Adipocyte (in vitro differentiated cells): ENCODE data around the gene GPC4.
A peak's percentile ranks its signal among the peaks of the same experiment; 100 is the strongest.

Experiments
- DNase-seq: peaks from one replicate; pipeline ENCODE4 v3.0.0-alpha.2; 2015; ENCODE audit warnings: low read depth
- H3K27me3 ChIP-seq: replicated peaks from 2 replicates; pipeline ENCODE4 v1.7.0; 2013; ENCODE audit warnings: mild to moderate bottlenecking, low read length, moderate library complexity; ENCODE audit not compliant: control insufficient read depth, insufficient read depth
- H3K36me3 ChIP-seq: 2 replicates; pipeline ENCODE4 v1.7.0; 2013; ENCODE audit warnings: low read length, mild to moderate bottlenecking, moderate library complexity; ENCODE audit not compliant: control insufficient read depth, insufficient read depth, severe bottlenecking
- H3K4me1 ChIP-seq: 2 replicates; pipeline ENCODE4 v1.7.0; 2013; ENCODE audit warnings: mild to moderate bottlenecking, low read length, moderate library complexity; ENCODE audit not compliant: control insufficient read depth, insufficient read depth
- H3K4me3 ChIP-seq: 2 replicates; pipeline ENCODE4 v1.7.0; 2013; ENCODE audit warnings: mild to moderate bottlenecking, low read length, moderate library complexity
- H3K9ac ChIP-seq: 2 replicates; pipeline ENCODE4 v1.7.0; 2013; ENCODE audit warnings: mild to moderate bottlenecking, low read length, moderate library complexity
- H3K9me3 ChIP-seq: 2 replicates; pipeline ENCODE4 v1.7.0; 2013; ENCODE audit warnings: mild to moderate bottlenecking, low read length, moderate library complexity; ENCODE audit not compliant: control insufficient read depth

The GPC4 gene

GRCh38 chrX:133437356-133437755 lies 22.1 kb upstream of the GPC4 start:
- H3K4me3 ChIP-seq: no peak overlapping the region
- no peaks in the 10 kb centered on the region for H3K4me1 ChIP-seq
- no peak for DNase-seq
- no peaks in the 10 kb centered on the region for H3K36me3 ChIP-seq
- peaks cover 23% of the 10 kb centered on the region for H3K27me3 ChIP-seq
- no peak overlapping the region for H3K9ac ChIP-seq
- H3K9me3 ChIP-seq: no peaks in the 10 kb centered on the region

GRCh38 chrX:133435544-133436124 lies 20.3 kb upstream of the GPC4 start:
- H3K4me3 ChIP-seq: no peak overlapping the region
- no peak for DNase-seq
- peaks cover 3% of the 10 kb centered on the region for H3K4me1 ChIP-seq
- no peak overlapping the region for H3K9ac ChIP-seq
- H3K9me3 ChIP-seq: no peaks in the 10 kb centered on the region
- no peaks in the 10 kb centered on the region for H3K36me3 ChIP-seq
- peaks cover 14% of the 10 kb centered on the region for H3K27me3 ChIP-seq

GRCh38 chrX:133434197-133434820 lies 19.0 kb upstream of the GPC4 start:
- Histone ChIP-seq H3K4me3 (no peak overlapping the region), H3K9ac (no peak overlapping the region), H3K4me1 (peaks cover 3% of the 10 kb centered on the region), H3K27me3 (peaks cover 5% of the 10 kb centered on the region), H3K36me3 (no peaks in the 10 kb centered on the region), H3K9me3 (no peaks in the 10 kb centered on the region)
- DNase-seq: no peak

GRCh38 chrX:133419911-133420310 lies 4.6 kb upstream of the GPC4 start:
- H3K36me3 ChIP-seq: no peaks in the 10 kb centered on the region
- no peak for DNase-seq
- no peak overlapping the region for H3K9ac ChIP-seq
- no peaks in the 10 kb centered on the region for H3K9me3 ChIP-seq
- no peaks in the 10 kb centered on the region for H3K4me1 ChIP-seq
- peaks cover 3% of the 10 kb centered on the region for H3K27me3 ChIP-seq
- no peak overlapping the region for H3K4me3 ChIP-seq

- DNase-seq: no peak
- Histone ChIP-seq H3K36me3 (no peaks in the 10 kb centered on the region), H3K9me3 (no peaks in the 10 kb centered on the region), H3K4me3 (no peak overlapping the region), H3K9ac (no peak overlapping the region), H3K4me1 (no peaks in the 10 kb centered on the region), H3K27me3 (peaks cover 3% of the 10 kb centered on the region)
Measured at GRCh38 chrX:133418588-133418987, 3.3 kb upstream of the GPC4 start.

GRCh38 chrX:133417364-133417763 lies 2.1 kb upstream of the GPC4 start:
- no peak for DNase-seq
- H3K4me3 ChIP-seq: no peak overlapping the region

GRCh38 chrX:133414406-133415275 lies 648 bp downstream of the GPC4 start:
- H3K36me3 ChIP-seq: no peaks in the 10 kb centered on the region
- peak overlapping the region; percentile 94 for H3K9ac ChIP-seq
- no peaks in the 10 kb centered on the region for H3K27me3 ChIP-seq
- H3K9me3 ChIP-seq: no peaks in the 10 kb centered on the region
- peak overlapping the region; percentile 88 for H3K4me3 ChIP-seq
- peaks cover 21% of the 10 kb centered on the region for H3K4me1 ChIP-seq
- DNase-seq: peak; percentile 50

More at GRCh38 chrX:133417364-133417763, 2.1 kb upstream of the GPC4 start:
- Histone ChIP-seq H3K4me1 (peaks cover 4% of the 10 kb centered on the region), H3K27me3 (peaks cover 3% of the 10 kb centered on the region), H3K9ac (no peak overlapping the region), H3K36me3 (no peaks in the 10 kb centered on the region), H3K9me3 (no peaks in the 10 kb centered on the region)

GRCh38 chrX:133413218-133413925 lies 1.9 kb downstream of the GPC4 start:
- Histone ChIP-seq H3K36me3 (no peaks in the 10 kb centered on the region), H3K4me1 (peaks cover 21% of the 10 kb centered on the region), H3K27me3 (no peaks in the 10 kb centered on the region), H3K9ac (peak overlapping the region; percentile 94), H3K4me3 (peak overlapping the region; percentile 88), H3K9me3 (no peaks in the 10 kb centered on the region)
- peak; percentile 18 for DNase-seq

- H3K36me3 ChIP-seq: no peaks in the 10 kb centered on the region
- no peaks in the 10 kb centered on the region for H3K9me3 ChIP-seq
- H3K27me3 ChIP-seq: no peaks in the 10 kb centered on the region
- H3K4me1 ChIP-seq: peaks cover 21% of the 10 kb centered on the region
- H3K9ac ChIP-seq: peak overlapping the region; percentile 94
- no peak for DNase-seq
- peak overlapping the region; percentile 88 for H3K4me3 ChIP-seq
Measured at GRCh38 chrX:133412665-133413064, 2.6 kb downstream of the GPC4 start.

- H3K27me3 ChIP-seq: no peaks in the 10 kb centered on the region
- peaks cover 21% of the 10 kb centered on the region for H3K4me1 ChIP-seq
- H3K36me3 ChIP-seq: no peaks in the 10 kb centered on the region
- H3K9ac ChIP-seq: peak overlapping the region; percentile 94
- H3K4me3 ChIP-seq: peak overlapping the region; percentile 88
- DNase-seq: peak; percentile 64
- H3K9me3 ChIP-seq: no peaks in the 10 kb centered on the region
Measured at GRCh38 chrX:133412246-133412645, 3.0 kb downstream of the GPC4 start.

GRCh38 chrX:133410550-133410949 lies 4.7 kb downstream of the GPC4 start:
- no peaks in the 10 kb centered on the region for H3K27me3 ChIP-seq
- peak overlapping the region; percentile 43 for H3K9ac ChIP-seq
- DNase-seq: no peak
- no peaks in the 10 kb centered on the region for H3K36me3 ChIP-seq
- peak overlapping the region; percentile 88 for H3K4me3 ChIP-seq
- H3K4me1 ChIP-seq: peaks cover 21% of the 10 kb centered on the region
- no peaks in the 10 kb centered on the region for H3K9me3 ChIP-seq
